PC-3 (cell line): Measurements from ENCODE around the gene CCDC141.

Experiments used
- CTCF ChIP-seq: fragments of 300-600 bp; sonication (generic); conservative IDR thresholded peaks from 2 replicates; pipeline ENCODE4 v1.5.1; 2017; ENCODE audit warnings: antibody characterized with exemption, low read depth, mild to moderate bottlenecking, low read length
- EZH2 ChIP-seq: fragments of 300-600 bp; sonication (generic); IDR thresholded peaks from one replicate; pipeline ENCODE4 v1.6.1; 2017; ENCODE audit warnings: antibody characterized with exemption, mild to moderate bottlenecking, low read length; ENCODE audit not compliant: unreplicated experiment

DNA sequence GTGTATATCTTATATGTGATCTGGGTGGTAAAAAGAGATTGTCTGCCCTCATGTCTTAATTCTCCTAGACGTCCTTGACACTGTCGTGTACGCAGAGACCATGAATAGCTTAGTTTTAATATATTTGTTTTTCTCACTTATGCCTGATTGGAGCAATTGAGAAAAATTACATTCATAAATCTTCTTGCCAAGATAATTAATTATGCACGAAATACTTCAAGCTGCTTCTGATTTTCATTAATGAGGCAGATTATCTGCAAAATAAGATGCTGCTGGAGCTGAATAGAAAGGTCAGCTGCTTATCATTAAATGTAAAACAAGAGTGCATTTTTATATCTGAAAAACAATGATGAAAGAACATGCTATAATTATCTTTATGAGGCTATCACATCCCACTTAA is 95.9 kb downstream of the CCDC141 start:
- TF ChIP-seq CTCF (no peak), EZH2 (no peak)
